GM23248 (cell line): Measurements from ENCODE around the gene ATG5. TPM values are rescaled to one million over a fixed set of nuclear protein-coding genes. Genes with fewer than 3 reads are reported as not detected.

ENCODE experiments used
- DNase-seq: peaks from one replicate; pipeline ENCODE4 v3.0.0-alpha.2; 2015
- H2AFZ ChIP-seq: fragments of 200-600 bp; sonication (generic); 2 replicates; pipeline ENCODE4 v1.6.1; 2016; ENCODE audit warnings: antibody characterized with exemption
- H3F3A ChIP-seq: fragments of 200-600 bp; sonication (generic); 2 replicates; pipeline ENCODE4 v1.6.1; 2016; ENCODE audit warnings: mild to moderate bottlenecking, antibody characterized with exemption, mixed run types; ENCODE audit not compliant: insufficient read depth
- H3K27ac ChIP-seq: fragments of 200-600 bp; sonication (generic); 2 replicates; pipeline ENCODE4 v1.5.1; 2016; ENCODE audit warnings: mild to moderate bottlenecking
- H3K27me3 ChIP-seq: fragments of 200-600 bp; sonication (generic); replicated peaks from 2 replicates; pipeline ENCODE4 v1.6.1; 2016; ENCODE audit warnings: mild to moderate bottlenecking; ENCODE audit not compliant: insufficient read depth
- H3K36me3 ChIP-seq: fragments of 200-600 bp; sonication (generic); 2 replicates; pipeline ENCODE4 v1.6.1; 2016; ENCODE audit warnings: low read depth, mild to moderate bottlenecking
- H3K4me1 ChIP-seq: fragments of 200-600 bp; sonication (generic); 2 replicates; pipeline ENCODE4 v1.6.1; 2016; ENCODE audit warnings: mild to moderate bottlenecking; ENCODE audit not compliant: insufficient read depth
- H3K4me2 ChIP-seq: fragments of 200-600 bp; sonication (generic); one replicate; pipeline ENCODE4 v1.6.1; 2016; ENCODE audit warnings: mild to moderate bottlenecking; ENCODE audit not compliant: unreplicated experiment
- H3K4me3 ChIP-seq: fragments of 200-600 bp; sonication (generic); 2 replicates; pipeline ENCODE4 v1.5.1; 2016; ENCODE audit warnings: mild to moderate bottlenecking
- H3K79me2 ChIP-seq: fragments of 200-600 bp; sonication (generic); 2 replicates; pipeline ENCODE4 v1.6.1; 2016; ENCODE audit warnings: mild to moderate bottlenecking; ENCODE audit not compliant: insufficient read depth
- H3K9ac ChIP-seq: fragments of 200-600 bp; sonication (generic); 2 replicates; pipeline ENCODE4 v1.6.1; 2016; ENCODE audit warnings: mild to moderate bottlenecking
- H3K9me2 ChIP-seq: fragments of 200-600 bp; sonication (generic); 2 replicates; pipeline ENCODE4 v1.6.1; 2016; ENCODE audit warnings: mixed run types, mild to moderate bottlenecking, moderate library complexity; ENCODE audit not compliant: insufficient read depth
- H3K9me3 ChIP-seq: fragments of 200-600 bp; sonication (generic); one replicate; pipeline ENCODE4 v1.6.1; 2017; ENCODE audit warnings: low read depth
- H4K20me1 ChIP-seq: fragments of 200-600 bp; sonication (generic); 2 replicates; pipeline ENCODE4 v1.6.0; 2016; ENCODE audit not compliant: insufficient read depth
- EZH2 ChIP-seq: fragments of 200-600 bp; sonication (generic); IDR thresholded peaks from 2 replicates; pipeline ENCODE4 v1.6.1; 2018; ENCODE audit warnings: antibody characterized with exemption, mild to moderate bottlenecking; ENCODE audit not compliant: insufficient read depth, poor library complexity, severe bottlenecking
- EZH2phosphoT487 ChIP-seq: fragments of 200-600 bp; sonication (generic); IDR thresholded peaks from 2 replicates; pipeline ENCODE4 v1.6.1; 2018; ENCODE audit warnings: antibody characterized with exemption, moderate library complexity, mild to moderate bottlenecking, low read depth; ENCODE audit not compliant: insufficient read depth
- WGBS, 2 experiments: methylation state at CpG; one replicate each; pipeline ENCODE4 v1.1.6; 2015 to 2017; ENCODE audit warnings: low lambda C conversion rate in 2 of 2, low coverage in 1 of 2; ENCODE audit errors: missing lambda C conversion rate in 2 of 2; 5-methylcytosine and 5-hydroxymethylcytosine counted together
- in situ Hi-C: fragments of 300-500 bp; cut with MboI; formaldehyde crosslinking; loops from 2 replicates; pipeline ENCODE4 v1.15.0; 2020
- polyA plus RNA-seq: library from polyadenylated mRNA; unstranded; fragments of >200 nt; fragmentation: Nextera tagmentation; extraction: Ambion mirVana; gene quantifications from 2 replicates; pipeline ENCODE4 v1.2.1, GENCODE V29; 2016
- total RNA-seq: library from RNA; depleted of rRNA; stranded (reverse); fragments of >200 nt; shearing (Covaris generic); gene quantifications from 2 replicates; pipeline ENCODE4 v1.2.3, GENCODE V29; 2014

ATG5 gene
- total and polyA plus RNA-seq, 2 experiments from 2014 or later, result 39.4 to 44.2 TPM

DNA sequence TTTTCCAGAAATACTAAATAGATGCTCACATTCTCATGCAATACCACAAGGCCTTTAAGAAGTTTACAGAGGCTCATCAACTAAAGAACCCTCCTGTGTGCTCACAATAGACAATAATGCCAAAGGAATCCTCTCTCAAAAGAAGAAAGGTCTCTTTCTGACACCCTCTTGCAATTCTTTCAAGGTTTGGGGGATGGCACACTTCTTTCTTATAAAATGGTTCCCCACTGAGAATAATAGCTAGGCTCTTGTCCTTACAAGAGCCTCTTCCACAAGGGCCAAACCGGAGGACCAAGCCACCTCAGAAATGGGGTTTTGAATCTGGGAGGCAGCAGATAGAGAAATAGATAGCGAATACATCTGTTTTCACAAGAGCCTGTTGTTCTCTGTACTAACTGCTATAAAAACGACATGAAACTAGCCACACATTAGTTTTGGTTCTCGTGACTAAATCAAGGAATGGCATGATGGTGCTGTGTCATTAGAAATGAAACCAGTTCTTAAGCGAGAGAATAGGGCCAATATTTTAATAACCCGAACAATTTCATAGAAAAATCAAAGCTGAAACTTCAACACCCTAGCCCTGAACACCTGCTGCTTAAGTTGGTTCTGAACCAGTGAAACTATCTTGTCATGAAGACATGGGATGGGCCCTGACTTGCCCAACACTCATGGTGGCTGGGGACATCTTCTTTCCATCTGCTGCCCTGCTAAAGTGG, 158.3 kb downstream of the ATG5 start:
- no peaks in the 10 kb centered on the region for H3K9me2 ChIP-seq
- no peak for TF ChIP-seq EZH2
- in situ Hi-C loops, result no loop called here
- DNase-seq, result no peak
- no peak overlapping the region for H2AFZ ChIP-seq
- H3K9ac ChIP-seq, result no peak overlapping the region
- H3K4me3 ChIP-seq, result no peak overlapping the region
- H3F3A ChIP-seq, result peaks cover 26% of the 10 kb centered on the region
- no peak overlapping the region for H3K27ac ChIP-seq
- H3K9me3 ChIP-seq, result no peaks in the 10 kb centered on the region
- peaks cover 26% of the 10 kb centered on the region for H3K4me1 ChIP-seq
- no peaks in the 10 kb centered on the region for H3K36me3 ChIP-seq
- no peak overlapping the region for H3K4me2 ChIP-seq
- WGBS, 2 experiments, result 83 to 87% methylated on average over 6 of the region's 6 CpGs
- H3K79me2 ChIP-seq, result no peaks in the 10 kb centered on the region
- H3K27me3 ChIP-seq, result no peaks in the 10 kb centered on the region
- no peaks in the 10 kb centered on the region for H4K20me1 ChIP-seq

DNA sequence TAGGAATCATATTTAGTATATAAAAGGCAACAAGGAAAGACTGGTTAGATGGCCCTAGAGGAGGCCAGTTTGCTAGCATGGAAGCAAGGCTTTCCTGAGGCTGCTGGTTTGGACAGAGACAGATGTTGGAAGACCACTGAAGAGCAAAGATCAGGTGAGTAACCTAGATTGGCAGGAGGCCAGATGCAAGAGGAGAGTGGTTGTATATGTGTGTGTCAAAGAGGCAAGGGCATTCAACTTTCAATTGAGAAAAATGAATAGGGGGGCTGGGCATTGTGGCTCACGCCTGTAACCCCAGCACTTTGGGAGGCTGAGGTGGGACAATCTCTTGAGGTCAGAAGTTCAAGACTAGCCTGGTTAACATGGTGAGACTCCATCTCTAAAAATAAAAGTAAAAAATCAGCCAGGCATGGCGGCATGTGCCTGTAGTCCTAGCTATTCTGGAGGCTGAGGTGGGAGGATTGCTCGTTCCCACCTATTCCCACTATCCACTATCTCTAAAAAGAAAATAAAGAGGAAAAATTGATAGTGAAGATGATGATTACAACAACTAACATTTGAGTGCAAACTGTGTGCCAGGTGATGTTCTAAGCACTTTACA, 159.6 kb downstream of the ATG5 start:
- Histone ChIP-seq H2AFZ (no peak overlapping the region), H3K36me3 (no peaks in the 10 kb centered on the region), H3K9me3 (no peaks in the 10 kb centered on the region), H4K20me1 (no peaks in the 10 kb centered on the region), H3K79me2 (no peaks in the 10 kb centered on the region), H3F3A (peaks cover 38% of the 10 kb centered on the region), H3K4me1 (peaks cover 30% of the 10 kb centered on the region), H3K9me2 (no peaks in the 10 kb centered on the region), H3K27ac (no peak overlapping the region), H3K4me2 (no peak overlapping the region), H3K9ac (no peak overlapping the region), H3K27me3 (no peaks in the 10 kb centered on the region), H3K4me3 (no peak overlapping the region)
- no peak for DNase-seq
- no peak for TF ChIP-seq EZH2
- no peak for TF ChIP-seq EZH2phosphoT487
- WGBS, 2 experiments, result 93 to 100% methylated on average over 3 of the region's 3 CpGs
- in situ Hi-C loops, result no loop called here

GRCh38 chr6:106163966-106164877, 161.3 kb downstream of the ATG5 start:
- in situ Hi-C loops, result no loop called here
- peak overlapping the region; percentile 89 for H3K4me2 ChIP-seq
- H2AFZ ChIP-seq, result peak overlapping the region; percentile 80
- DNase-seq, result peak; percentile 97
- peak overlapping the region; percentile 99 for H3K27ac ChIP-seq
- H3F3A ChIP-seq, result peaks cover 48% of the 10 kb centered on the region
- WGBS, 2 experiments, result 17 to 19% methylated on average over 17 of the region's 17 CpGs
- peaks cover 40% of the 10 kb centered on the region for H3K4me1 ChIP-seq
- H3K9me2 ChIP-seq, result no peaks in the 10 kb centered on the region
- no peaks in the 10 kb centered on the region for H3K9me3 ChIP-seq
- H3K4me3 ChIP-seq, result peak overlapping the region; percentile 57
- H3K27me3 ChIP-seq, result no peaks in the 10 kb centered on the region
- H3K9ac ChIP-seq, result peak overlapping the region; percentile 87
- H3K79me2 ChIP-seq, result no peaks in the 10 kb centered on the region
- H4K20me1 ChIP-seq, result no peaks in the 10 kb centered on the region
- TF ChIP-seq EZH2 (no peak), EZH2phosphoT487 (no peak)
- H3K36me3 ChIP-seq, result no peaks in the 10 kb centered on the region

- Histone ChIP-seq H3K9ac (peak overlapping the region; percentile 87), H3K36me3 (no peaks in the 10 kb centered on the region), H3F3A (peaks cover 54% of the 10 kb centered on the region), H3K9me3 (no peaks in the 10 kb centered on the region), H3K27ac (peak overlapping the region; percentile 99), H4K20me1 (no peaks in the 10 kb centered on the region), H2AFZ (peak overlapping the region; percentile 80), H3K4me2 (peak overlapping the region; percentile 89), H3K9me2 (no peaks in the 10 kb centered on the region), H3K4me3 (peak overlapping the region; percentile 57), H3K27me3 (no peaks in the 10 kb centered on the region), H3K79me2 (no peaks in the 10 kb centered on the region), H3K4me1 (peaks cover 47% of the 10 kb centered on the region)
- 5% methylated on average over 7 of the region's 7 CpGs for WGBS, 2 experiments
- in situ Hi-C loops, result no loop called here
- DNase-seq, result peak; percentile 92
- TF ChIP-seq EZH2phosphoT487, result no peak
Measured at GRCh38 chr6:106163446-106163965, 162.1 kb downstream of the ATG5 start.
